Hair follicular keratinocyte (primary cell): Measurements from ENCODE around the gene ACVR2A. TPM values are rescaled to one million over a fixed set of nuclear protein-coding genes. Genes with fewer than 3 reads are reported as not detected.

ENCODE experiments used
- total RNA-seq: library from RNA; depleted of rRNA; stranded (reverse); fragments of >200 nt; gene quantifications from 2 replicates; pipeline ENCODE4 v1.2.3, GENCODE V29; 2015

ACVR2A gene
- total RNA-seq = 2.7 and 2.8 TPM in 2 replicates

DNA sequence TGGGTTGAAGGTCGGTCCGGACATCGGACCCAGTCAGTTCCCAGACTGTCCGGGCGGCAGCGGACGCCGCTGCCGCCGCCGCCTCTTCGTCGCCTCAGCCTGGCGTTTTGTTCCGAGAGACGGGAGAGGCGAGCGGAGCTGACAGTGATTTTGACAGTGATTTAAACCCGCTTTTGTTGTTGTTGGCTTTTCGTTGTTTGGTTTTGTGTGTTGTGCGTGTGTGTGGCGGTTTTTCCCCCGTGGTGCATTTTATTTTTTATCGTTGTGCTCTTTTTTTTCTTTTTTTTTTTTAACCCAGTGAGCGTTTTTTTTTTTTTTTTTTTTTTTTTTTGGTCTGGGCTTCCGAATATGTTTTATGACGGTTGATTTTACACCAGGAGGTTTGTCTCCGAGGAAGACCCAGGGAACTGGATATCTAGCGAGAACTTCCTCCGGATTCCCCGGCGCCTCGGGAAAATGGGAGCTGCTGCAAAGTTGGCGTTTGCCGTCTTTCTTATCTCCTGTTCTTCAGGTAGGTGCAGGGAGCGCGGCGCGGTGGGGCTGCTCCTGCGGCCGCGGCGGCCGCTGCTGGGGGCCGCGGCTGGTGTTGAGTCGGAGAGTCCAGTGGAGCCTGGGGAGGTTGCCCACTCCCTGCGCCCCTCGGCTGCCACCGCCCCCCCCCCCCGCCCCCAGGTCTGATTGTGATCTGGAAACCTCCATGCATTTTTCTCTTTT is at the start of gene ACVR2A:
TSS of gene ACVR2A (plus strand) at position 333 of the 714 bp plus-strand sequence. CDS start at position 457, 124 bp downstream.

Other genes starting within 250 kb of the ACVR2A start
- gene ORC4, start 175.7 kb downstream of the ACVR2A start, total RNA-seq = 35.1 and 51.9 TPM in 2 replicates
- gene MBD5, start 176.1 kb downstream of the ACVR2A start, total RNA-seq = 9.0 and 10.7 TPM in 2 replicates